ENCODE data around the gene CCDC195. TPM values are rescaled to one million over a fixed set of nuclear protein-coding genes. Genes with fewer than 3 reads are reported as not detected.

CCDC195 gene
- total RNA-seq, 1 experiment from 2014 or later: not detected

Other genes with a start within 250 kb of the CCDC195 start
- 66.5 and 99.2 TPM in 2 replicates for gene CUL3, start 131.0 kb downstream of the CCDC195 start, total RNA-seq (2014; rRNA removed; shearing (Covaris generic))

All from G401 (cell line).